Limb (tissue), 2 donors: Measurements from ENCODE around the gene SHC1.
"Not testable (repeated sequence)": the region's sequence is repeated elsewhere in the genome, so short reads cannot be mapped to it uniquely, and the experiment has no call there.

Experiments
- DNase-seq, 2 donors: peaks; one replicate each; pipeline ENCODE4 v3.0.0-alpha.2; 2016; ENCODE audit errors: extremely low spot score in 2 of 2

The SHC1 gene

GRCh38 chr1:154995301-154995983 lies 24.9 kb upstream of the SHC1 start:
- not testable (repeated sequence) for DNase-seq

GRCh38 chr1:154994591-154994990 lies 24.0 kb upstream of the SHC1 start:
- DNase-seq = no peak

GRCh38 chr1:154994269-154994587 lies 23.7 kb upstream of the SHC1 start:
- no peak for DNase-seq

GRCh38 chr1:154993572-154994268 lies 23.2 kb upstream of the SHC1 start, which contains the start of gene LENEP:
Gene LENEP, plus strand, starts transcription at chr1:154993586. Its CDS starts 22 bp downstream, at chr1:154993608.
- DNase-seq = no peak

- no peak for DNase-seq
These were observed 22.4 kb upstream of the SHC1 start for GRCh38 chr1:154992721-154993571.

- DNase-seq = no peak
These were observed 19.7 kb upstream of the SHC1 start for GRCh38 chr1:154990276-154990675.

- DNase-seq = no peak
These were observed 18.8 kb upstream of the SHC1 start for GRCh38 chr1:154989195-154989860.

- DNase-seq = no peak
These were observed 17.8 kb upstream of the SHC1 start for GRCh38 chr1:154988058-154988954.

GRCh38 chr1:154987326-154987725 lies 16.8 kb upstream of the SHC1 start:
- DNase-seq = no peak

GRCh38 chr1:154986736-154987135 lies 16.2 kb upstream of the SHC1 start:
- DNase-seq = not testable (repeated sequence)

- no peak for DNase-seq
These were observed 13.4 kb upstream of the SHC1 start for GRCh38 chr1:154983776-154984466.

GRCh38 chr1:154982897-154983648 lies 12.5 kb upstream of the SHC1 start, which contains the start of gene FLAD1:
Gene FLAD1, plus strand, starts transcription at chr1:154983344. Its CDS starts 351 bp downstream, at chr1:154983695.
- peak; percentile 95 to 99 for DNase-seq

- no peak for DNase-seq
These were observed 11.8 kb upstream of the SHC1 start for GRCh38 chr1:154982341-154982740.

GRCh38 chr1:154978360-154978759 lies 7.8 kb upstream of the SHC1 start:
- no peak for DNase-seq

- DNase-seq = not testable (repeated sequence)
These were observed 7.2 kb upstream of the SHC1 start for GRCh38 chr1:154977762-154978161.

GRCh38 chr1:154975409-154976059 lies 5.0 kb upstream of the SHC1 start:
- peak in 1 of 2 donors; percentile 67 for DNase-seq

GRCh38 chr1:154974808-154975408 lies 4.4 kb upstream of the SHC1 start:
- peak; percentile 96 to 99 for DNase-seq
